Caco-2 (cell line): ENCODE results near the gene RTTN. TPM values are rescaled to one million over a fixed set of nuclear protein-coding genes. Genes with fewer than 3 reads are reported as not detected.

Source experiments
- BruUV-seq: library from RNA; stranded (reverse); fragments of 400-500 nt; replicated peaks from 2 replicates; lab custom pipeline; 2021; lab: Mats Ljungman, UMichigan
- CTCF ChIA-PET: fragments of 300-600 bp; sonication (Branson Sonifier 250); formaldehyde crosslinking; loops from one replicate; lab custom pipeline; 2022; ENCODE audit warnings: antibody characterized with exemption; lab: Charles Lee
- POLR2A ChIA-PET: fragments of 300-600 bp; sonication (Branson Sonifier 250); formaldehyde crosslinking; loops from one replicate; lab custom pipeline; 2022; ENCODE audit warnings: antibody characterized with exemption; lab: Charles Lee
- DNase-seq, 2 experiments: peaks; one replicate each; pipeline versions ENCODE4 v3.0.0 to v3.0.0-alpha.2; 2020 to 2022
- H3K27me3 ChIP-seq: replicated peaks from 2 replicates; pipeline ENCODE4 v1.6.0; 2011; ENCODE audit warnings: low read length; ENCODE audit not compliant: control insufficient read depth, insufficient read depth
- H3K36me3 ChIP-seq: 2 replicates; pipeline ENCODE4 v1.5.1; 2011; ENCODE audit warnings: low read length; ENCODE audit not compliant: control insufficient read depth, insufficient read depth
- H3K4me1 ChIP-seq: fragments of 250-450 bp; sonication (Bioruptor Pico); 2 replicates; pipeline ENCODE4 v1.5.1; 2020; ENCODE audit warnings: mild to moderate bottlenecking
- H3K4me3 ChIP-seq: 2 replicates; pipeline ENCODE4 v1.5.1; 2011; ENCODE audit warnings: low read depth, mild to moderate bottlenecking, control low read depth, low read length
- H3K9me3 ChIP-seq: fragments of 250-450 bp; sonication (Bioruptor Pico); 2 replicates; pipeline ENCODE4 v1.5.1; 2020; ENCODE audit warnings: mild to moderate bottlenecking, moderate library complexity
- H3K27ac Mint-ChIP-seq: one replicate; pipeline ENCODE4 v1.8.0; 2022; ENCODE audit warnings: mixed read lengths; ENCODE audit not compliant: unreplicated experiment
- H3K27me3 Mint-ChIP-seq: one replicate; pipeline ENCODE4 v1.8.0; 2022; ENCODE audit warnings: mixed read lengths; ENCODE audit not compliant: insufficient read depth, unreplicated experiment
- H3K36me3 Mint-ChIP-seq: one replicate; pipeline ENCODE4 v1.8.0; 2022; ENCODE audit warnings: mild to moderate bottlenecking, mixed read lengths; ENCODE audit not compliant: insufficient read depth, unreplicated experiment
- H3K4me1 Mint-ChIP-seq: one replicate; pipeline ENCODE4 v1.8.0; 2022; ENCODE audit warnings: low read depth, mixed read lengths; ENCODE audit not compliant: unreplicated experiment
- H3K4me3 Mint-ChIP-seq: one replicate; pipeline ENCODE4 v1.8.0; 2022; ENCODE audit warnings: mild to moderate bottlenecking, moderate library complexity, mixed read lengths; ENCODE audit not compliant: unreplicated experiment
- H3K9me3 Mint-ChIP-seq: one replicate; pipeline ENCODE4 v1.8.0; 2022; ENCODE audit warnings: mixed read lengths; ENCODE audit not compliant: unreplicated experiment
- intact Hi-C: fragments of 100-400 bp; cut with micrococcal nuclease; formaldehyde crosslinking; loops from one replicate; pipeline ENCODE4 v1.10.0; 2022; ENCODE audit not compliant: unreplicated experiment
- total RNA-seq: library from RNA; stranded (reverse); gene quantifications from 2 replicates; pipeline ENCODE4 v1.2.3, GENCODE V29; 2022
- TF ChIP-seq, protein P1 (sequence below), 2 experiments: fragments of 200-600 bp in 1 of 2; IDR thresholded peaks; 1 replicate in 1 of 2; 2 replicates in 1 of 2; pipeline versions ENCODE4 v1.5.1 to v1.8.0; 2011 to 2022; ENCODE audit warnings: antibody characterized with exemption in 1 of 2, control low read depth in 1 of 2, inconsistent platforms in 1 of 2, low read depth in 1 of 2, low read length in 1 of 2, mild to moderate bottlenecking in 1 of 2, moderate library complexity in 1 of 2; ENCODE audit not compliant: insufficient read depth in 1 of 2, severe bottlenecking in 1 of 2, unreplicated experiment in 1 of 2

RTTN gene
- total RNA-seq, 1 experiment from 2014 or later, result 14.6 TPM

GRCh38 chr18:70073432-70073831, 132.1 kb downstream of the RTTN start:
- intact Hi-C loops, result loop anchor here (2.0 kb wide), 1 partner anchor 437 kb away; no protein-coding TSS in a partner anchor
- H3K9me3 Mint-ChIP-seq, result no peaks in the 10 kb centered on the region
- Histone ChIP-seq H3K4me1 (no peaks in the 10 kb centered on the region), H3K4me3 (no peak overlapping the region), H3K9me3 (no peaks in the 10 kb centered on the region), H3K36me3 (no peaks in the 10 kb centered on the region), H3K27me3 (no peaks in the 10 kb centered on the region)
- no peaks in the 10 kb centered on the region for H3K36me3 Mint-ChIP-seq
- no TSS peak for BruUV-seq
- POLR2A ChIA-PET, result no interaction called here
- no peak for DNase-seq
- TF ChIP-seq, protein P1, sequence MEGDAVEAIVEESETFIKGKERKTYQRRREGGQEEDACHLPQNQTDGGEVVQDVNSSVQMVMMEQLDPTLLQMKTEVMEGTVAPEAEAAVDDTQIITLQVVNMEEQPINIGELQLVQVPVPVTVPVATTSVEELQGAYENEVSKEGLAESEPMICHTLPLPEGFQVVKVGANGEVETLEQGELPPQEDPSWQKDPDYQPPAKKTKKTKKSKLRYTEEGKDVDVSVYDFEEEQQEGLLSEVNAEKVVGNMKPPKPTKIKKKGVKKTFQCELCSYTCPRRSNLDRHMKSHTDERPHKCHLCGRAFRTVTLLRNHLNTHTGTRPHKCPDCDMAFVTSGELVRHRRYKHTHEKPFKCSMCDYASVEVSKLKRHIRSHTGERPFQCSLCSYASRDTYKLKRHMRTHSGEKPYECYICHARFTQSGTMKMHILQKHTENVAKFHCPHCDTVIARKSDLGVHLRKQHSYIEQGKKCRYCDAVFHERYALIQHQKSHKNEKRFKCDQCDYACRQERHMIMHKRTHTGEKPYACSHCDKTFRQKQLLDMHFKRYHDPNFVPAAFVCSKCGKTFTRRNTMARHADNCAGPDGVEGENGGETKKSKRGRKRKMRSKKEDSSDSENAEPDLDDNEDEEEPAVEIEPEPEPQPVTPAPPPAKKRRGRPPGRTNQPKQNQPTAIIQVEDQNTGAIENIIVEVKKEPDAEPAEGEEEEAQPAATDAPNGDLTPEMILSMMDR (IDR thresholded peaks at IDR 0.05; ENCODE audit: insufficient read depth in 1 of 2, low read depth in 1 of 2, low read length in 1 of 2, severe bottlenecking in 1 of 2, unreplicated experiment in 1 of 2), result no peak
- H3K4me1 Mint-ChIP-seq, result no peaks in the 10 kb centered on the region
- CTCF ChIA-PET, result no interaction called here
- H3K27ac Mint-ChIP-seq, result no peak overlapping the region
- H3K27me3 Mint-ChIP-seq, result no peaks in the 10 kb centered on the region
- no peak overlapping the region for H3K4me3 Mint-ChIP-seq

DNA sequence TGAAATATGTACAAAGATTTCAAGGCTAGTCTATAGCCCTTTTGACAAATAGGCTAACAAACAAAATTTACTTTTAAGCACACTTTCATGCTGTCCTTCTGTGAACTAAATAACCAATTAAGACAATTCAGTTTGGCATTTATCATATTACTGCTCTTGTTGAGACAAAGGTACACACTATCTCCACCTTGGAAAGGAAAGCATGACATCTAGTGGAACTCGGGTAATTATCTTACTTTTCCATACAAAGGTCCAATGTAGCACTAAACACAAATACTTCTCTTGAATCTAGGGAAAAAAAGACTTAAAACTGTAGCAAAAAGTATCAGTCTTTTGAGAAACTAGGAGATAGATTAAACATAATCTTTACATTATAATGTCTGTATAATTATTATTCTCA, 132.8 kb downstream of the RTTN start:
- Mint-ChIP-seq H3K36me3 (no peaks in the 10 kb centered on the region), H3K27ac (no peak overlapping the region), H3K9me3 (no peaks in the 10 kb centered on the region), H3K4me1 (no peaks in the 10 kb centered on the region), H3K27me3 (no peaks in the 10 kb centered on the region), H3K4me3 (no peak overlapping the region)
- CTCF ChIA-PET, result no interaction called here
- no peak for DNase-seq
- intact Hi-C loops, result loop anchor here (2.0 kb wide), 1 partner anchor 436 kb away; no protein-coding TSS in a partner anchor
- Histone ChIP-seq H3K36me3 (no peaks in the 10 kb centered on the region), H3K9me3 (no peaks in the 10 kb centered on the region), H3K4me1 (no peaks in the 10 kb centered on the region), H3K4me3 (no peak overlapping the region), H3K27me3 (no peaks in the 10 kb centered on the region)
- TF ChIP-seq, protein P1 (IDR thresholded peaks at IDR 0.05; ENCODE audit: insufficient read depth in 1 of 2, low read depth in 1 of 2, low read length in 1 of 2, severe bottlenecking in 1 of 2, unreplicated experiment in 1 of 2), result no peak
- POLR2A ChIA-PET, result no interaction called here
- BruUV-seq, result no TSS peak

- Histone ChIP-seq H3K4me3 (no peak overlapping the region), H3K9me3 (no peaks in the 10 kb centered on the region), H3K4me1 (no peaks in the 10 kb centered on the region), H3K27me3 (no peaks in the 10 kb centered on the region), H3K36me3 (no peaks in the 10 kb centered on the region)
- Mint-ChIP-seq H3K36me3 (no peaks in the 10 kb centered on the region), H3K27me3 (no peaks in the 10 kb centered on the region), H3K4me3 (no peak overlapping the region), H3K4me1 (no peaks in the 10 kb centered on the region), H3K27ac (no peak overlapping the region), H3K9me3 (no peaks in the 10 kb centered on the region)
- DNase-seq, result no peak
- CTCF ChIA-PET, result no interaction called here
- BruUV-seq, result no TSS peak
- intact Hi-C loops, result no loop called here
- POLR2A ChIA-PET, result no interaction called here
- TF ChIP-seq, protein P1 (IDR thresholded peaks at IDR 0.05; ENCODE audit: insufficient read depth in 1 of 2, low read depth in 1 of 2, low read length in 1 of 2, severe bottlenecking in 1 of 2, unreplicated experiment in 1 of 2), result no peak
Measured at GRCh38 chr18:70069965-70070364, 135.5 kb downstream of the RTTN start.
